SK-N-SH (cell line): ENCODE measurements around the gene SCN2A. TPM values are rescaled to one million over a fixed set of nuclear protein-coding genes. Genes with fewer than 3 reads are reported as not detected.

Experiments used
- CTCF ChIA-PET: fragments of 300-600, 350-600 bp; formaldehyde crosslinking; extraction: SDS; loops from one replicate; lab custom pipeline; 2021; lab: Yijun Ruan, JAX
- POLR2A ChIA-PET: fragments of 350-600 bp; sonication (Branson Sonifier 250); formaldehyde crosslinking; extraction: SDS; loops from one replicate; lab custom pipeline; 2020; ENCODE audit warnings: antibody characterized with exemption, inconsistent platforms; lab: Yijun Ruan, JAX
- DNase-seq: peaks from one replicate; pipeline ENCODE4 v3.0.0; 2012
- H2AFZ ChIP-seq: fragments of 200-600 bp; sonication (generic); 2 replicates; pipeline ENCODE4 v1.8.1; 2016; ENCODE audit warnings: antibody characterized with exemption, mild to moderate bottlenecking, low read depth
- H3F3A ChIP-seq: fragments of 200-600 bp; sonication (generic); replicated peaks from 2 replicates; pipeline ENCODE3; 2016; ENCODE audit warnings: antibody characterized with exemption, mild to moderate bottlenecking; ENCODE audit not compliant: insufficient read depth
- H3K27ac ChIP-seq, 2 experiments: fragments of 200-500 bp in 1 of 2; fragments of 200-600 bp in 1 of 2; sonication (Bioruptor generic) in 1 of 2; sonication (generic), shearing (Covaris generic) in 1 of 2; 2 replicates each; pipeline versions ENCODE4 v1.5.1 to v1.6.1; 2014 to 2016; ENCODE audit warnings: low read depth in 2 of 2, inconsistent platforms in 1 of 2, low read length in 1 of 2, mild to moderate bottlenecking in 1 of 2, mixed read lengths in 1 of 2
- H3K27me3 ChIP-seq: fragments of 200-600 bp; sonication (generic), shearing (Covaris generic); 2 replicates; pipeline ENCODE4 v1.6.1; 2016; ENCODE audit warnings: mixed run types; ENCODE audit not compliant: insufficient read depth
- H3K36me3 ChIP-seq, 2 experiments: fragments of 200-500 bp in 1 of 2; fragments of 200-600 bp in 1 of 2; sonication (Bioruptor generic) in 1 of 2; sonication (generic) in 1 of 2; replicated peaks in 1 of 2; 2 replicates each; pipeline versions ENCODE3 to v1.5.1; 2014 to 2016; ENCODE audit warnings: low read length in 1 of 2, mild to moderate bottlenecking in 1 of 2; ENCODE audit not compliant: insufficient read depth in 2 of 2, control insufficient read depth in 1 of 2
- H3K4me1 ChIP-seq, 2 experiments: fragments of 200-500 bp in 1 of 2; fragments of 200-600 bp in 1 of 2; sonication (Bioruptor generic) in 1 of 2; sonication (generic), shearing (Covaris generic) in 1 of 2; 2 replicates each; pipeline versions ENCODE4 v1.5.1 to v1.6.1; 2014 to 2016; ENCODE audit warnings: low read depth in 1 of 2, low read length in 1 of 2, mixed run types in 1 of 2; ENCODE audit not compliant: insufficient read depth in 2 of 2, control insufficient read depth in 1 of 2
- H3K4me2 ChIP-seq: fragments of 200-600 bp; sonication (generic), shearing (Covaris generic); 2 replicates; pipeline ENCODE4 v1.6.1; 2017; ENCODE audit warnings: mixed run types
- H3K4me3 ChIP-seq, 2 experiments: fragments of 200-500 bp in 1 of 2; fragments of 200-600 bp in 1 of 2; sonication (Bioruptor generic) in 1 of 2; sonication (generic), shearing (Covaris generic) in 1 of 2; 2 replicates each; pipeline versions ENCODE4 v1.5.1 to v1.8.1; 2014 to 2016; ENCODE audit warnings: low read depth in 2 of 2, inconsistent platforms in 1 of 2, low read length in 1 of 2, mild to moderate bottlenecking in 1 of 2, mixed read lengths in 1 of 2, moderate library complexity in 1 of 2
- H3K79me2 ChIP-seq: fragments of 200-600 bp; sonication (generic); 2 replicates; pipeline ENCODE4 v1.8.1; 2017; ENCODE audit warnings: mild to moderate bottlenecking; ENCODE audit not compliant: insufficient read depth
- H3K9ac ChIP-seq: fragments of 200-600 bp; sonication (generic); 2 replicates; pipeline ENCODE4 v1.6.1; 2017; ENCODE audit warnings: mixed run types
- H3K9me2 ChIP-seq: fragments of 200-600 bp; sonication (generic); 2 replicates; pipeline ENCODE4 v1.6.1; 2017; ENCODE audit warnings: mixed run types
- H3K9me3 ChIP-seq: fragments of 200-600 bp; sonication (generic); 2 replicates; pipeline ENCODE4 v1.6.1; 2017; ENCODE audit warnings: mixed run types, mild to moderate bottlenecking, moderate library complexity
- H4K20me1 ChIP-seq: fragments of 200-600 bp; sonication (generic); 2 replicates; pipeline ENCODE4 v1.6.1; 2017; ENCODE audit warnings: mild to moderate bottlenecking, mixed run types; ENCODE audit not compliant: insufficient read depth
- EP300 ChIP-seq, 2 experiments: IDR thresholded peaks; 2 replicates each; pipeline versions ENCODE4 v1.4.0 to v1.6.1; 2012; ENCODE audit warnings: borderline replicate concordance in 1 of 2, low read depth in 1 of 2, low read length in 1 of 2
- FOSL2 ChIP-seq: IDR thresholded peaks from 2 replicates; pipeline ENCODE4 v1.4.0; 2012; ENCODE audit warnings: low read depth, mild to moderate bottlenecking, moderate library complexity, borderline replicate concordance
- FOXM1 ChIP-seq: IDR thresholded peaks from 2 replicates; pipeline ENCODE4 v1.4.0; 2012; ENCODE audit warnings: low read depth, mild to moderate bottlenecking
- GABPA ChIP-seq: IDR thresholded peaks from 2 replicates; pipeline ENCODE4 v1.4.0; 2012; ENCODE audit warnings: low read depth, mild to moderate bottlenecking
- IRF3 ChIP-seq: fragments of 150-350 bp; IDR thresholded peaks from 2 replicates; pipeline ENCODE4 v1.6.1; 2016; ENCODE audit warnings: mild to moderate bottlenecking, low read depth, low read length
- NRF1 ChIP-seq: IDR thresholded peaks from 2 replicates; pipeline ENCODE4 v1.6.1; 2012; ENCODE audit warnings: low read depth, mild to moderate bottlenecking, low read length
- PBX3 ChIP-seq: IDR thresholded peaks from 2 replicates; pipeline ENCODE4; 2012
- RAD21 ChIP-seq: IDR thresholded peaks from 2 replicates; pipeline ENCODE4 v1.6.1; 2012; ENCODE audit warnings: mild to moderate bottlenecking, low read length
- RCOR1 ChIP-seq: fragments of 150-350 bp; IDR thresholded peaks from 2 replicates; pipeline ENCODE4 v1.6.1; 2017; ENCODE audit warnings: antibody characterized with exemption, low read length
- REST ChIP-seq: IDR thresholded peaks from 2 replicates; pipeline ENCODE4 v1.6.1; 2012; ENCODE audit warnings: mild to moderate bottlenecking, low read depth, low read length, moderate library complexity
- RFX5 ChIP-seq: IDR thresholded peaks from 2 replicates; pipeline ENCODE4 v1.6.1; 2012; ENCODE audit warnings: mild to moderate bottlenecking, improper control_type of control experiment, low read length
- SIN3A ChIP-seq: IDR thresholded peaks from 2 replicates; pipeline ENCODE4 v1.6.1; 2012; ENCODE audit warnings: low read depth, mild to moderate bottlenecking, low read length, moderate library complexity, borderline replicate concordance
- TAF1 ChIP-seq: IDR thresholded peaks from 2 replicates; pipeline ENCODE4 v1.6.1; 2012; ENCODE audit warnings: low read depth, mild to moderate bottlenecking, low read length, moderate library complexity, borderline replicate concordance
- TEAD4 ChIP-seq: IDR thresholded peaks from 2 replicates; pipeline ENCODE4 v1.4.0; 2012; ENCODE audit warnings: mild to moderate bottlenecking, borderline replicate concordance; ENCODE audit not compliant: insufficient read depth
- ZBTB33 ChIP-seq: IDR thresholded peaks from 2 replicates; pipeline ENCODE4 v1.4.0; 2012; ENCODE audit warnings: low read depth, borderline replicate concordance
- WGBS: methylation state at CpG from one replicate; pipeline ENCODE4 v1.1.6; 2017; ENCODE audit warnings: low lambda C conversion rate; 5-methylcytosine and 5-hydroxymethylcytosine counted together
- polyA plus RNA-seq, 3 experiments: library from polyadenylated mRNA; depleted of rRNA; stranded (reverse); fragments of >200 nt; gene quantifications; 2 replicates each; pipeline ENCODE4 v1.2.3, GENCODE V29; 2012

The SCN2A gene
- polyA plus RNA-seq, 1 of the 3 experiments (the other 2 are of a cell fraction), result 5.1 TPM

- TF ChIP-seq FOXM1 (no peak), IRF3 (no peak), REST (no peak), SIN3A (no peak), ZBTB33 (no peak), RFX5 (no peak), FOSL2 (no peak), GABPA (no peak), RAD21 (no peak)
- POLR2A ChIA-PET, result no interaction called here
- WGBS, result 74% methylated on average over 2 of the region's 2 CpGs
- H3K9me3 ChIP-seq, result no peaks in the 10 kb centered on the region
- no peaks in the 10 kb centered on the region for H3K27me3 ChIP-seq
- H3F3A ChIP-seq, result peaks cover 3% of the 10 kb centered on the region
- no peak overlapping the region for H3K9ac ChIP-seq
- H3K27ac ChIP-seq, result no peak overlapping the region
- H3K9me2 ChIP-seq, result no peaks in the 10 kb centered on the region
- no peaks in the 10 kb centered on the region for H4K20me1 ChIP-seq
- no peak overlapping the region for H3K4me2 ChIP-seq
- no peaks in the 10 kb centered on the region for H3K36me3 ChIP-seq
- CTCF ChIA-PET, result interaction anchor here (1.0 kb wide), 1 partner anchor 11 kb away, joined by 3 read pairs; no protein-coding TSS in a partner anchor
- H3K79me2 ChIP-seq, result no peaks in the 10 kb centered on the region
- H3K4me3 ChIP-seq, result no peak overlapping the region
- H2AFZ ChIP-seq, result no peak overlapping the region
- no peaks in the 10 kb centered on the region for H3K4me1 ChIP-seq
- DNase-seq, result no peak
These were observed 186.3 kb downstream of the SCN2A start for GRCh38 chr2:165425556-165425955.

- H3K27me3 ChIP-seq, result no peaks in the 10 kb centered on the region
- no peaks in the 10 kb centered on the region for H3K9me3 ChIP-seq
- WGBS, result 100% methylated on average over 2 of the region's 4 CpGs
- peaks cover 0 to 10% of the 10 kb centered on the region in 2 experiments; a peak in 2 of 4 replicates for H3K4me1 ChIP-seq
- no peaks in the 10 kb centered on the region for H3K79me2 ChIP-seq
- no peaks in the 10 kb centered on the region for H3K9me2 ChIP-seq
- no peaks in the 10 kb centered on the region for H3K36me3 ChIP-seq
- no peak overlapping the region for H2AFZ ChIP-seq
- peaks cover 3% of the 10 kb centered on the region for H3F3A ChIP-seq
- no peak overlapping the region for H3K9ac ChIP-seq
- no peak for DNase-seq
- H3K4me2 ChIP-seq, result no peak overlapping the region
- ChIA-PET POLR2A (no interaction called here), CTCF (interaction anchor here (1.3 kb wide), 1 partner anchor 24 kb away, joined by 4 read pairs; no protein-coding TSS in a partner anchor)
- H3K27ac ChIP-seq, result no peak overlapping the region
- no peak overlapping the region for H3K4me3 ChIP-seq
- no peaks in the 10 kb centered on the region for H4K20me1 ChIP-seq
- TF ChIP-seq RCOR1 (no peak), SIN3A (no peak), TAF1 (no peak), RFX5 (no peak), PBX3 (no peak), EP300 (IDR thresholded peaks at IDR 0.05; ENCODE audit: borderline replicate concordance in 1 of 2, low read depth in 1 of 2, low read length in 1 of 2) (no peak), FOSL2 (no peak), NRF1 (no peak), TEAD4 (no peak), ZBTB33 (no peak), FOXM1 (no peak)
These were observed 188.5 kb downstream of the SCN2A start for GRCh38 chr2:165427686-165428085.
